Immature natural killer cell (primary cell): ENCODE measurements around the gene CARD6. TPM values are rescaled to one million over a fixed set of nuclear protein-coding genes. Genes with fewer than 3 reads are reported as not detected.
"Not testable (repeated sequence)": the region's sequence is repeated elsewhere in the genome, so short reads cannot be mapped to it uniquely, and the experiment has no call there.

ENCODE experiments used
- DNase-seq, 3 donors: peaks; one replicate each; pipeline ENCODE4 v3.0.0; 2022; ENCODE audit warnings: mixed read lengths in 1 of 3
- H3K27ac Mint-ChIP-seq, 6 donors: one replicate each; pipeline ENCODE4 v1.8.0; 2020; ENCODE audit warnings: mixed read lengths in 6 of 6, mild to moderate bottlenecking in 5 of 6, inconsistent platforms in 4 of 6, moderate library complexity in 3 of 6
- H3K27me3 Mint-ChIP-seq, 3 donors: one replicate each; pipeline ENCODE4 v1.8.0; 2020 to 2021; ENCODE audit warnings: low read depth in 3 of 3, mild to moderate bottlenecking in 3 of 3, mixed read lengths in 3 of 3, moderate library complexity in 3 of 3, inconsistent platforms in 1 of 3
- H3K36me3 Mint-ChIP-seq, 3 donors: one replicate each; pipeline ENCODE4 v1.8.0; 2020; ENCODE audit warnings: mixed read lengths in 3 of 3, inconsistent platforms in 2 of 3, mild to moderate bottlenecking in 2 of 3
- H3K4me1 Mint-ChIP-seq, 2 donors: one replicate each; pipeline ENCODE4 v1.8.0; 2020; ENCODE audit warnings: inconsistent platforms in 2 of 2, mild to moderate bottlenecking in 2 of 2, mixed read lengths in 2 of 2, moderate library complexity in 1 of 2
- H3K4me3 Mint-ChIP-seq, 5 donors: one replicate each; pipeline ENCODE4 v1.8.0; 2020; ENCODE audit warnings: mild to moderate bottlenecking in 5 of 5, mixed read lengths in 5 of 5, inconsistent platforms in 3 of 5, moderate library complexity in 3 of 5
- H3K9me3 Mint-ChIP-seq, 6 donors: one replicate each; pipeline ENCODE4 v1.8.0; 2020; ENCODE audit warnings: mild to moderate bottlenecking in 6 of 6, mixed read lengths in 6 of 6, inconsistent platforms in 4 of 6, moderate library complexity in 3 of 6
- polyA plus RNA-seq, 3 donors: library from polyadenylated mRNA; unstranded; fragments of 300-500 nt; fragmentation: Illumina TruSeq; gene quantifications; one replicate each; pipeline ENCODE4 v1.2.3, GENCODE V29; 2021

The CARD6 gene
- polyA plus RNA-seq, 3 donors from 2014 or later: 1.5 to 4.5 (median 1.9) TPM

DNA sequence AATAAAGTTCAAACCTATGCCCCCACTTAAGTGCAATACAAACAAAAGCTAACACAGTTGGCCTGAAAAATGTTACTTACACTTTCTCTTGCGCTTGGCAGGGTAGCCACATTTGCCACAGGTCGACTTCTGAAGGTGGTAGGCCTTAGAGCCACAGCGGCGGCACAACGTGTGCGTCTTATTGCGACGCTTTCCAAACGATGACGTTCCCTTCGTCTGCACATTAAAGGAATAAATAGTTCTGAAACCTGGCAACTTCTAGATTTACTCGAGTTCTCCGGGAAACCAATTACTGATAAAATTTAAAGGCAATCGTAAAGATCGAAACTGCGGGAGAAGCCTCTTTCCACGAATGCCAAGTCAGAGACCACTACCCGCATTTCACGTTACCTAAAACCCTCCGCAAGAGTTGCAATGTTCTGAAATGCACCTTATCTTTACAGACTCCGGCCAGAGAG is 6.7 kb upstream of the CARD6 start:
- Mint-ChIP-seq H3K36me3 (peaks cover 11 to 37% (median 23%) of the 10 kb centered on the region in 3 donors), H3K9me3 (no peaks in the 10 kb centered on the region), H3K4me1 (peaks cover 45 to 62% of the 10 kb centered on the region in 2 donors), H3K27me3 (peaks cover 8 to 19% (median 17%) of the 10 kb centered on the region in 3 donors), H3K27ac (peak overlapping the region; percentile 95 to 100 (median 98)), H3K4me3 (peak overlapping the region; percentile 95 to 100 (median 98))
- DNase-seq: peak; percentile 74 to 81 (median 79)

DNA sequence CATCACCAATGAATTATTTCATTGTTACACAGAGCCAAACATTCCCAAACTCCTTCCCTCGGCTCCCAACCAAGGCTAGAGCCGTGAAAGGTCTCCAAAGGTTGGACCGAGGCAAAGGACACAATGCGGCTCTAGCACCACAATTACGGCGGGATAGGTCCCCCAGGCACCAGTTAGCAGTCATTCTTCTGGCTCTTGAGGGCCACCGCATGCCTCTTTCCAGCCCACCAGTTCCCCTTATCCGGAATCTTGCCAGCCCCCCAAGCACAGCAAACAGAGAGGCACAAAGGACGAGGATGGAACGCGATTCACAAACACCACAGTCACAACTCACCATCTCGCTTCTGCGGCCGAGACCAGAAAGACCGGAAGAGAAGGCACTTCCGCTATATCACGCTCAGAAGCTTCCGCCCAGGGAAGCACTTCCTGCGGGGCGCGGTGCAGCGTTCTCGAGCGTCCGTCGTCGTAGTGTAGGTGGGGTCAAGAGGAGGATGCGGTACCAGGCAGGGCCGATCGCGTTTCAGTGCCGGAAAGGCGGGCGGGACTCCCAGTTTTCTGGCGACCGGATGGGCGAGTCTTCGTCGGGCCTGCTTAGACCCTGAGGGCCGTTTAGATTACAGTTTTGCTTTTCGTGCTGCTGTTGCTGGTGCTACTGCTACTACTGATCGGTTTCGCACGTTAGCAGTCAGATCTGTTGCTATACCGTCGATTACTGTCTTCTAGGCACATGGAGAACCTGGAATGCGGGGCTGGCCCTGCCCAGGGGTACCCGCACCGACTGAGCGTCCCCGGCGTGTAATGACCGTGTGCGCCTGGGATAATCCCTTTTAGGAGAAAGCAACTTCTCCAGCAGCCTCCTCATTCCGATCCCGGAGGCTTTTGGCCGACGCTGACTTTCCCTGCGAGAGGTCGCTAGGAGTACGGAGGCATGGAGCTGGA is 6.0 kb upstream of the CARD6 start, which contains the start of gene RPL37:
Gene RPL37, minus strand, starts transcription at position 374 of the 939 bp plus-strand sequence. Its CDS starts 37 bp downstream, at position 337.
- Mint-ChIP-seq H3K4me3 (peak within 1 kb of the TSS; percentile 95 to 100 (median 98)), H3K9me3 (no peaks in the 10 kb centered on the region), H3K27ac (peak within 1 kb of the TSS; percentile 95 to 100 (median 98)), H3K4me1 (peaks cover 42 to 57% of the 10 kb centered on the region in 2 donors), H3K36me3 (peaks cover 11 to 31% (median 21%) of the 10 kb centered on the region in 3 donors), H3K27me3 (peaks cover 8 to 19% (median 17%) of the 10 kb centered on the region in 3 donors)
- peak; percentile 90 to 92 (median 92) for DNase-seq

DNA sequence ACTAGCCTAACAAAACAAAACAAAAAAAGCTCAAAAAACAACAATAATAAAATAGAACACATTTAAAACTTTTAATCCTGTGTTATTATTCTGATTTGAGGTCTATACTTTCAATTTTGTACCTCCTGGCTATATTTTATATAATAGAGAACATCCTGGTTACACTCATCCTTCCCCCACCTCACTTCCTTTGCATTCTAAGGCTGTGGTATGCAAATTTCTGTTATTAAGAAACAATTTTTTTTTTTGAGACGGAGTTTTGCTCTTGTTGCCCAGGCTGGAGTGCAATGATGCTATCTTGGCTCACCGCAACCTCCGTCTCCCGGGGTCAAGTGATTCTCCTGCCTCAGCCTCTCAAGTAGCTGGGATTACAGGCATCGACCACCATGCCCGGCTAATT is 3.1 kb upstream of the CARD6 start:
- Mint-ChIP-seq H3K36me3 (peaks cover 0 to 11% (median 10%) of the 10 kb centered on the region in 3 donors), H3K27ac (no peak overlapping the region), H3K27me3 (peaks cover 8 to 22% (median 18%) of the 10 kb centered on the region in 3 donors), H3K4me3 (no peak overlapping the region), H3K9me3 (no peaks in the 10 kb centered on the region), H3K4me1 (peaks cover 46 to 59% of the 10 kb centered on the region in 2 donors)
- DNase-seq: no peak

DNA sequence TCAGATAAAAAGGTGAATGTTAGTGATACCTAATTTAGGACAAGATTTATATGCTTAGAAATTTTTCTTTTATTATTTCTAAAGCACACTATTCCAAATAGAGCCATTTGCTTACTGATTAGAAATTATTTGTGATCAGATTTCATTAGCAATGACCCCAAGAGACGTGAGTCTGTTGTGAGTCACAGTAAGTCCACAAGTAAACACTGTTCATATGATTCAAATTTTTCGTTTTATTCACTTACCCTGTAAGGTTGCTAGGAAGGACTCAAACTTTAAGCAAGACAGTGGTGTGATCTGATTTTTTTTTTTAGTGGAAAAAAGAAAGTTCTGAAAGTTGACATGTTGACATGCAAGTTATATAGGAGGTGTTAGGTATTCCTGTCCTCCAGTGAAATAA is 1.2 kb downstream of the CARD6 start:
- H3K9me3 Mint-ChIP-seq: no peaks in the 10 kb centered on the region
- no peak for DNase-seq
- H3K4me1 Mint-ChIP-seq: peaks cover 14 to 21% of the 10 kb centered on the region in 2 donors
- H3K4me3 Mint-ChIP-seq: peak overlapping the region in 1 of 5 donors; percentile 88
- no peaks in the 10 kb centered on the region for H3K36me3 Mint-ChIP-seq
- no peak overlapping the region for H3K27ac Mint-ChIP-seq
- peaks cover 4 to 8% (median 8%) of the 10 kb centered on the region in 3 donors for H3K27me3 Mint-ChIP-seq

DNA sequence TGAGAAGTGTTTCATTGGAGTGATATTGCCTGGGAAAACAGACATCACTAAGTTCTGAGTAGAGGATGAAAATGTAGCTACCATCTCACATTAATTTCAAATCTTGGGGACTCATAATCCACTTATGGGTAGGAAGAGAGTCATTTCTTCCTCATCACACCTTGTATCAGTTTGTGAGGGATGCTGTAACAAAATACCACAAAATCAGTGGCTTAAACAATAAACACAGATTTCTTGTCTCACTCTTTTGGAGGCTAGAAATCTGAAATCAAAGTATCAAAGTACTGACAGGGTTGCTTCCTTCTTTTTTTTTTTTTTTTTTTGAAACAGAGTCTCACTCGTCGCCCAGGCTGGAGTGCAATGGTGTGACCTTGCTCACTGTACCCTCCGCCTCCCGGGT is 3.4 kb downstream of the CARD6 start:
- Mint-ChIP-seq H3K4me3 (no peak overlapping the region), H3K4me1 (peaks cover 14 to 21% of the 10 kb centered on the region in 2 donors), H3K36me3 (peaks cover 0 to 5% (median 0%) of the 10 kb centered on the region in 3 donors), H3K9me3 (no peaks in the 10 kb centered on the region), H3K27ac (no peak overlapping the region), H3K27me3 (peaks cover 4 to 7% (median 5%) of the 10 kb centered on the region in 3 donors)
- no peak for DNase-seq

DNA sequence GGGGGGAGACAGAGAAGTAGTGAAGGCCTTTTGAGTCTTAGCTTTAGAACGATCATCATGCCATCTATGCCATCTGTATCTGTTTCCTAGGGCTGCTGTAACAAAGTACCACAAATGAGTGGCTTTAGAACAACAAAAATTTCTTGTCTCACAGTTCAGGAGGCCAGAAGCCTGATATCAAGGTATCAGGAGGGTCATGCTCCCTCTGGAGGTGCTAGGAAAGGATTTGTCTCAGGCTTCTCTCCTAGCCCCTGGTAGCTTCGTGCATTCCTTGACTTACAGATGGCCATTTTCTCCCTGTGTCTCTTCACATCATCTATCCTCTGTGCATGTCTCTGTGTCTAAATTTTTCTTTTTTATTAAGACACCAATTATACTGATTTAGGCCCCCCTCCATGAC is 5.2 kb downstream of the CARD6 start:
- Mint-ChIP-seq H3K36me3 (peaks cover 0 to 5% (median 0%) of the 10 kb centered on the region in 3 donors), H3K4me1 (peaks cover 7 to 12% of the 10 kb centered on the region in 2 donors), H3K9me3 (no peaks in the 10 kb centered on the region), H3K4me3 (no peak overlapping the region), H3K27me3 (peaks cover 4 to 5% (median 5%) of the 10 kb centered on the region in 3 donors), H3K27ac (no peak overlapping the region)
- no peak for DNase-seq

DNA sequence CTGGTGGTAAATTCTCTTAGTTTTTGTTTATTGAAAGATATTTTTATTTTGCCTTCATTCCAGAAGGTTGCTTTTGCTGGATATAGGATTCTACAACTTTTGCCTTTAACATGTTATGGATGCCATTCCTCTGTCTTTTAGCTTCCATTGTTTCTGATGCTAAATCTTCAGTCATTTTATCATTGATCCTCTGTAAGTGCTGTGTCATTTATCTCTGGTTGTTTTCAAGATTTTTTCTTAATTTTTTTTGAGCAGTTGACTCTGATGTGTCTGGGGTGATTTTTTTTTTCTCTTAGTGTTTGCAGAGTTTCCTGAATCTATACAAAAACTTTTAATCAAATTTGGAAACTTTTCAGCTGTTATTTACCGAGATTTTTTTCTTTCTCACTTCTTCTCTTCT is 6.4 kb downstream of the CARD6 start:
- peaks cover 0 to 5% (median 0%) of the 10 kb centered on the region in 3 donors for H3K36me3 Mint-ChIP-seq
- DNase-seq: no peak
- peaks cover 0 to under 1% of the 10 kb centered on the region in 2 donors for H3K4me1 Mint-ChIP-seq
- peaks cover 1 to 5% (median 4%) of the 10 kb centered on the region in 3 donors for H3K27me3 Mint-ChIP-seq
- H3K9me3 Mint-ChIP-seq: no peaks in the 10 kb centered on the region
- H3K27ac Mint-ChIP-seq: no peak overlapping the region
- no peak overlapping the region for H3K4me3 Mint-ChIP-seq

DNA sequence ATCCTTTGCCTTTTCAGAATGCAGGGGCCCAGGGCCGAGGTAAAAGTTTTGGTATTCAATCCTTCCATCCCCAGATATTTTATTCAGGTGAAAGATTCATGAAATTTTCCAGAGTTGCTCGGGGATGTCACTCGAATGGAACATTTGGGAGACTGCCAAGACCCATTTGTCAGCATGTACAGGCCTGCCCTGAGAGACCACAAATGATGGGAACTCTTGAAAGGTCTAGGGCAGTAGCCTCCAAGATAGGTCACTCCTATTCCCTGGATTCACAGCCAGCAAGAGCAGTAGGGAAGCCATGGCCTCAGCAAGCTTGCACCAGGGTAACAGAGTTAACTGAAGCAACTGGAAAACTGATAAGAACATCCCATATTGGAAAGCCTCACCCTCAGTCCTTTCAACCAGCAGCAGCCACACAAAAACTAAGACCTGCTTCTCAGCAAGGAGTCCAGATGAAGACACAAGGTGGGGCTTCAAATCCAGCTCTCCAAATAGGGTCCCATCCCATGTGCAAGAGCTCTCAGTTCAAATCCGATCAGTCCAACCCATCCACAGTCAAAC is 12.5 kb downstream of the CARD6 start:
- no peaks in the 10 kb centered on the region for H3K4me1 Mint-ChIP-seq
- DNase-seq: no peak
- no peaks in the 10 kb centered on the region for H3K9me3 Mint-ChIP-seq
- peaks cover 0 to 4% (median 0%) of the 10 kb centered on the region in 3 donors for H3K27me3 Mint-ChIP-seq
- no peak overlapping the region for H3K4me3 Mint-ChIP-seq
- H3K27ac Mint-ChIP-seq: no peak overlapping the region
- H3K36me3 Mint-ChIP-seq: peaks cover 0 to 13% (median 4%) of the 10 kb centered on the region in 3 donors

DNA sequence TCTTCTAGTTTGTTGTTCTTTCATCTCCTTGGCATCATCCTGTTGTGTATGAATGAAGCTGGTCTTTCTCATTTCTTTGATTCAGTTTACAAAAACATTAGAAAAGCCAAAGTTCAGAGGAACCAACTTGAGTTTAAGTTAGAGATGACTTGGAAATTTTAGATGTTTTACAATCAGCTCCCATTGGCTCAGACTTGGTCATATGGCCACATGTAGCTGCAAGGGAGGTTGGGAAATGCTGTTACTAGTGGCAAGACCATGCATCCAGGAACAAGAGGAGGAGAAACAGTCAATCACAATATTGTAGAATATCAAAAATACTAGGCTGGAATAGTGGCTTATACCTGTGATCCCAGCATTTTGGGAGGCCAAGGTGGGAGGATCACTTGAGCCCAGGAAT is 19.5 kb downstream of the CARD6 start:
- H3K36me3 Mint-ChIP-seq: peaks cover 4 to 10% (median 7%) of the 10 kb centered on the region in 3 donors
- peaks cover 0 to 3% (median 2%) of the 10 kb centered on the region in 3 donors for H3K27me3 Mint-ChIP-seq
- DNase-seq: no peak
- H3K27ac Mint-ChIP-seq: no peak overlapping the region
- H3K4me3 Mint-ChIP-seq: no peak overlapping the region
- peaks cover 0 to 10% (median 8%) of the 10 kb centered on the region in 6 donors for H3K9me3 Mint-ChIP-seq
- H3K4me1 Mint-ChIP-seq: no peaks in the 10 kb centered on the region

DNA sequence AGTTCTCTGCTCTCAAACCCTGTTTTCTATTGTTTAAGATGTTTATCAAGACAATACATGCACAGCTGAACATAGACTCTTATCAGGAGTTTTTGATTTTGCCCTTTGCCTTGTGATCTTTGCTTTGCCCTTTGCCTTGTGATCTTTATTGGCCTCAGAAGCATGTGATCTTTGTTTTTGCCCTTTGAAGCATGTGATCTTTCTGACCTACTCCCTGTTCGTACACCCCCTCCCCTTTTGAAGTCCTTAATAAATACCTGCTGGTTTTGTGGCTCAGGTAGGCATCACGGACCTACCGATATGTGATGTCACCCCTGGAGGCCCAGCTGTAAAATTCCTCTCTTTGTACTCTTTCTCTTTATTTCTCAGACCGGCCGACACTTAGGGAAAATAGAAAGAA is 23.8 kb downstream of the CARD6 start:
- H3K9me3 Mint-ChIP-seq: peaks cover 0 to 11% (median 8%) of the 10 kb centered on the region in 6 donors
- H3K27me3 Mint-ChIP-seq, H3K27ac Mint-ChIP-seq, H3K4me1 Mint-ChIP-seq, H3K4me3 Mint-ChIP-seq, DNase-seq, H3K36me3 Mint-ChIP-seq: not testable (repeated sequence)

DNA sequence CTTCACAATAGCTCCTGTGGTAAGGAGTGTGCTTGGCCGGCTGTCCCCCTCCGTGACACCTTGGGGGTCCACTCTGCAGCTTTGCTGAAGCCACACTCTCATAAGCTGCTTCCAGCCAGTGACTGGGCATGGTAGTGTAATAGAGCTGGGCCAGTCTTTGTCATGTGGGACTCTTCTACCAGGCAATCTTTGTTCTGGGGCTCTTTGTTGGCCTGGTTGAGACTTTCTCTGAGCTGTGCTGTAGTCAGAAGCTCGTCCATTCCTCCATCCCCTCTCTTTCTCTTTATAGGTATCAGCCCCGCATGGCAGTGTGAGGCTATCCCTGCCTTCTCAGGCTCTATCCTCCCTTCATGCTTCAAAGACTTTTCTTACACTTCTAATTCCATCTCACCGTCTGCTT is 25.7 kb downstream of the CARD6 start:
- no peak overlapping the region for H3K27ac Mint-ChIP-seq
- H3K4me1 Mint-ChIP-seq: no peaks in the 10 kb centered on the region
- peaks cover 4 to 7% (median 7%) of the 10 kb centered on the region in 3 donors for H3K36me3 Mint-ChIP-seq
- peaks cover 0 to 11% (median 8%) of the 10 kb centered on the region in 6 donors for H3K9me3 Mint-ChIP-seq
- H3K4me3 Mint-ChIP-seq: no peak overlapping the region
- DNase-seq: no peak
- peaks cover 0 to 3% (median 0%) of the 10 kb centered on the region in 3 donors for H3K27me3 Mint-ChIP-seq

DNA sequence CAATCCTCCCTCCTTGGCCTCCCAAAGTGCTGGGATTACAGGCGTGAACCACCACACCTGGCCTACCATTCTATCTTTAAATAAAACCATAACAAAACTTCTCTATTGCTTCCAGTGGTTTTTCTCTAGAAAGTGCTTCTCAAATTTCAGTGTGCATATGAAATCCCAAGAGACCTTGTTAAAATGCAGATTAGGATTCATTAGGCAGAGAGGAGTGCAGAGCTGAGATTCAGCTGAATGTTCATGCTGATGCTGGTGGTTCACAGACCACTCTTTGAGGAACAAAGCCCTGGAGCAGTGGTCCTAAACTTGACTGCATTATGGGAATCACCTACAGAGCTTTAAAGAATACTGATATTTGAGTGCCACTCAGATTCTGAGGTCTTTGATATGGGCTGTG is 28.2 kb downstream of the CARD6 start:
- Mint-ChIP-seq H3K36me3 (peaks cover 4 to 7% (median 7%) of the 10 kb centered on the region in 3 donors), H3K27me3 (peaks cover 0 to 3% (median 3%) of the 10 kb centered on the region in 3 donors), H3K4me1 (no peaks in the 10 kb centered on the region), H3K27ac (no peak overlapping the region), H3K4me3 (no peak overlapping the region), H3K9me3 (peaks cover 0 to 11% (median 6%) of the 10 kb centered on the region in 6 donors)
- no peak for DNase-seq

DNA sequence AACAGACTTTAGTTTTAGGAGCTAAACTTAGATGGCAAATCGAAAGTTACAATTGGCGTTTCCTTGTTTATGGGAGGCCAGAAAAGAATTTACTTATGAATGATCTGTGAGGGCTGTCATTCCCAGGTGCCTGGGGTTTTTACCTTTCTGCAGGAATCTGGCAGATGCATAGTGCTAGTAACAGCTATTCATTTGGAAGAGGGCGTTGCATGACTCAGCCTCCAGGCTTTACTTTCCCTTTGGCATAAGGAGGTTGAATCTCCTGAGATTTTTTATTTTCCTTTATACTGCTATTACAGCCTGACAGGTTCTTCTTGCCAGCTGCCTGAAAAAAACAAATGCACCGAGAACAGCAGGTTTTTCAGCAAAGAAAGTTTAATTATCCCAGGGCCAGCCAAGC is 30.0 kb downstream of the CARD6 start:
- Mint-ChIP-seq H3K4me1 (no peaks in the 10 kb centered on the region), H3K27me3 (peaks cover 0 to 5% (median 3%) of the 10 kb centered on the region in 3 donors), H3K9me3 (peaks cover 0 to 2% (median 0%) of the 10 kb centered on the region in 6 donors), H3K4me3 (no peak overlapping the region), H3K36me3 (no peaks in the 10 kb centered on the region), H3K27ac (no peak overlapping the region)
- no peak for DNase-seq

DNA sequence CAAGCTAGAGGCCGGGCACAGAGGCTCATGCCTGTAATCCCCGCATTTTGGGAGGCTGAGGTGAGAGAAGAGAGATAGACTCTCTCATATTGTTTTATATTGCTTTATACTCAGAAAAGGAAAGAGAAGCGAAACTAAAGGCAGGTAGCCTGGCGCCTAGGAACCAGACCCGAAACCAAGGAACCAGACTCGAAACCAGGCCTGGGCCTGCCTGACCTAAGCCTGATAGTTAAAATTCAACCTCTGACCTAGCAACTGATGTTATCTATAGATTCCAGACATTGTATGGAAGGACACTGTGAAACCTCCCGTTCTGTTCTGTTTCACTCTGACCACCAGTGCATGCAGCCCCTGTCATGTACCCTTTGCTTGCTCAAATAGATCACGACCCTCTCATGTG is 31.1 kb downstream of the CARD6 start:
- not testable (repeated sequence) for H3K36me3 Mint-ChIP-seq, DNase-seq, H3K4me1 Mint-ChIP-seq, H3K27me3 Mint-ChIP-seq, H3K4me3 Mint-ChIP-seq, H3K27ac Mint-ChIP-seq, H3K9me3 Mint-ChIP-seq
